Heart left ventricle (tissue), 13 donors: Measurements from ENCODE around the gene GNAI2.

Experiments
- POLR2A ChIP-seq, 2 donors: fragments of 450-650 bp; IDR thresholded peaks; one replicate each; pipeline ENCODE4 v1.6.1; 2017; ENCODE audit warnings: antibody characterized with exemption in 2 of 2, mild to moderate bottlenecking in 2 of 2, moderate library complexity in 2 of 2
- TF ChIP-seq, protein P1 (sequence below), 12 donors: fragments of 200-600 bp; sonication (generic) in 4 of 12; IDR thresholded peaks; one replicate each; pipeline versions ENCODE4 v1.5.0 to v1.8.0; 2018 to 2022; ENCODE audit warnings: antibody characterized with exemption in 12 of 12, mild to moderate bottlenecking in 5 of 12
- donor health status: ischemic (EF 13 %, LVEDD 7.1; RV severe dilation, severe dysfunction).
- donor health status: DM: no; HTN: yes; CAD: no.
- donor health status: DM: no; HTN: no; CAD: no.
- donor health status: ischemic (EF 25% LVEDD 6.9; RV normal size, moderate dysfunction).
- donor health status: ischemic (EF 25% LVEDD 5.7; RV mildly dilated, moderate dysfunction).
- donor health status: ischemic (EF 35%, LVEDD 5.7; RV mildly dilated, moderate dysfunction).
- donor health status: nonischemic (EF 11% LVEDD 7.7; RV severe dilation, severe dysfunction).
- donor health status: DM: yes; HTN: yes; CAD: no.
- donor health status: PGD.
- donor health status: ischemic (EF 29% LVEDD 5.4; RV normal size, mild dysfunction).
- donor health status: nonischemic (EF 23%, LVEDD 6.1; RV moderate dilation, normal function).

DNA sequence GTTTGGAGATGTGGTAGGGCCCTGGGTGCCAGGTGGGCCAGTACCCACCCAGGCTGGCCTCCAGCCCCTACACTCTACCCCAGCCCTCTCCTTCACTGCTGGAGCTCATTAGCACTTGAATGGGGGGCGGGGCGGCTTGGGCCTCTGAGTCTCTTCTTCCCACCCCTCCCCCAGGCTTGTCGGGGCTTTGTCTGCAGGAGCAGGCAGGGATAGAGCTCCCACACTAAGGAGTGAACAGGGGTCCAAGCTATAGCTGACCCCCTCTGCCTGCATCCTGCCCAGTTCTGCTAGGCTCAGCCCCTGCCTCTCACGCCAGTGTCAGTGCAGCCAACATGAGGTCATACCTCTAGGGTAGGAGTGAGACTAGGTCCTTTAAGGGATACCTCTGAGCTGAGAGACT, 5.2 kb downstream of the GNAI2 start:
- TF ChIP-seq, protein P1, sequence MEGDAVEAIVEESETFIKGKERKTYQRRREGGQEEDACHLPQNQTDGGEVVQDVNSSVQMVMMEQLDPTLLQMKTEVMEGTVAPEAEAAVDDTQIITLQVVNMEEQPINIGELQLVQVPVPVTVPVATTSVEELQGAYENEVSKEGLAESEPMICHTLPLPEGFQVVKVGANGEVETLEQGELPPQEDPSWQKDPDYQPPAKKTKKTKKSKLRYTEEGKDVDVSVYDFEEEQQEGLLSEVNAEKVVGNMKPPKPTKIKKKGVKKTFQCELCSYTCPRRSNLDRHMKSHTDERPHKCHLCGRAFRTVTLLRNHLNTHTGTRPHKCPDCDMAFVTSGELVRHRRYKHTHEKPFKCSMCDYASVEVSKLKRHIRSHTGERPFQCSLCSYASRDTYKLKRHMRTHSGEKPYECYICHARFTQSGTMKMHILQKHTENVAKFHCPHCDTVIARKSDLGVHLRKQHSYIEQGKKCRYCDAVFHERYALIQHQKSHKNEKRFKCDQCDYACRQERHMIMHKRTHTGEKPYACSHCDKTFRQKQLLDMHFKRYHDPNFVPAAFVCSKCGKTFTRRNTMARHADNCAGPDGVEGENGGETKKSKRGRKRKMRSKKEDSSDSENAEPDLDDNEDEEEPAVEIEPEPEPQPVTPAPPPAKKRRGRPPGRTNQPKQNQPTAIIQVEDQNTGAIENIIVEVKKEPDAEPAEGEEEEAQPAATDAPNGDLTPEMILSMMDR (IDR thresholded peaks at IDR 0.05) = no peak
- no peak for TF ChIP-seq POLR2A (IDR thresholded peaks at IDR 0.05)
